HG02973 (cell line): Measurements from ENCODE around the gene YWHAG.
"Not testable (repeated sequence)": the region's sequence is repeated elsewhere in the genome, so short reads cannot be mapped to it uniquely, and the experiment has no call there.

Experiments
- ATAC-seq: cut with Tn5 transposase; IDR thresholded peaks from one replicate; pipeline ENCODE4 v1.9.1; 2021; ENCODE audit warnings: moderate library complexity; ENCODE audit not compliant: unreplicated experiment

YWHAG gene

DNA sequence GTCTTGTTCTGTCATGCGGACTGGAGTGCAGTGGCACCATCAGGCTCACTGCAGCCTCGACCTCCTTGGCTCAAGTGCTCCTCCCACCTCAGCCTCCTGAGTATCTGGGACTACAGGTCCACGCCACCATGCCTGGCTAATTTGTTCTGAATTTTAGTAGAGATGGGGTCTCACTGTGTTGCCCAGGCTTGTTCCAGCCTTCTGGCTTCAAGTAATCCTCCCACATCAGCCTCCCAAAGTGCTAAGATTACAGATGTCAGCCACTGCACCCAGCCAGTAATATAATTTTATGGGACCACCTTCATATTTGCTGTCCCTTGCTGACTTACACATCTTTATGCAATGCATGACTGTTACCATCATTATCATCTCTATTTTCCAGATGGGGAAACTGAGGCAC lies 57.8 kb downstream of the YWHAG start:
- ATAC-seq: no peak

DNA sequence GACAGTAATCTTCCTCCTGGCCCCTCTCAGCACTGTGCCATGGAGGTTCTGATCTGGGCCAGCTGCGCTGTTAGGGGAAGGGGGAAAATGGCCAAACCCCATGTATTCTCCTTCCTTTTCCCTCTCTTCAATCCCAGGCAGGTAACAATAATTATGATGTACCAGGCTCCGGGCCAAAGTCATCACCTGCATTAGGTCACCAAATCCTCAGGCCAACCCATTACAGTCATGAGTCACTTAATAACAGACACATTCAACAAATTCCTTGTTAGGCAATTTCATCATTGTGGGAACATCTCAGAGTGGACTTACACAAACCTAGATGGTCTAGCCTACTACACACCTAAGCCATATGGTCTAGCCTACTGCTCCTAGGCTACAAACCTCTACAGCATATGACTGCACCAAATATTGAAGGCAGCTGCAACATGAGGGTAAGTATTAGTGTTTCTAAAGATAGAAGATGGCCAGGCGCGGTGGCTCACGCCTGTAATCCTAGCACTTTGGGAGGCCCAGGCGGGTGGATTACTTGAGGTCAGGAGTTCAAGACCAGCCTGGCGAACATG lies 58.5 kb downstream of the YWHAG start:
- ATAC-seq: no peak

DNA sequence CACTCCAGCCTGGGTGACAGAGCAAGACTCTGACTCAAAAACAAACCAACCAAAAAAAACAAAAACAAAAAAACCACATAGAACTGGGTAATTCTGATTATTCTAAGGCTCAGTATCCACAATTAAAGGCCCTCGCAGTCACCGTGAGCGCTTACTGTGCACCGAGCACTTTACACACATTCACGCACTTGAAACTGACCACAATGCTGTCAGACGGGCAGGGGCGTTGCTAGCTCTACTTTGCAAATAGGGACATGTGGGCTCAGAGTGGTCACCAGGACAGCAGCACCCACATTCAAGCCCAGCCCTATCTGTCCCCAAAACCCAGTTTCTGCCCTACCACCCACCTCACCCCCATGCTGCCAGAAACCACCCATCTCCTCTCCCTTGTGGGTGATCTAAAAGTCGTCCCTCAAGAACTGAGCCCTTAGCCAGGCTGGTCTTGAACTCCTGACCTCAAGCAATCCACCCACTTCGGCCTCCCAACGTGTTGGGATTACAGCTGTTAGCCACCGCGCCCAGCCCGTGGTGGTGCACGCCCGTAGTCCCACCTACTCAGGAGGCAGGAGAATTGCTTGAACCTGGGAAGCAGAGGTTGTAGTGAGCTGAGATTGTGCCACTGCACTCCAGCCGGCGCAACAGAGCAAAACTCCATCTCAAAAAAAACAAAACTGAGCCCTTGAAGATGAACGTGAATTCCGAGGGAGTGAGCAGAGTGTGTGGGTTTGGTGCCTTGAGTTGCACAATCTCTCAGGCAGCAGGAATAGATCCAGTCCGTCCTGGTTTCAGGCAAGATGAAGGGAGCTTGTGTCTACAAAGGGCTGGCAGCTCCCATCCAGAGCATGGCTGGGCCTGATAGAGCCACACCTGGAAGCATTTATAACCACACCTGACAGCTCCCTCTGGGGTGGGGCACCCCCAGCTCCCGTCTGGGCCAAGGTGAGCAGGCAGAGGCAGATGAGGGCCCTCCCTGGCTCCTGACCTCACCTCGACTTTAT lies 61.7 kb downstream of the YWHAG start:
- no peak for ATAC-seq

DNA sequence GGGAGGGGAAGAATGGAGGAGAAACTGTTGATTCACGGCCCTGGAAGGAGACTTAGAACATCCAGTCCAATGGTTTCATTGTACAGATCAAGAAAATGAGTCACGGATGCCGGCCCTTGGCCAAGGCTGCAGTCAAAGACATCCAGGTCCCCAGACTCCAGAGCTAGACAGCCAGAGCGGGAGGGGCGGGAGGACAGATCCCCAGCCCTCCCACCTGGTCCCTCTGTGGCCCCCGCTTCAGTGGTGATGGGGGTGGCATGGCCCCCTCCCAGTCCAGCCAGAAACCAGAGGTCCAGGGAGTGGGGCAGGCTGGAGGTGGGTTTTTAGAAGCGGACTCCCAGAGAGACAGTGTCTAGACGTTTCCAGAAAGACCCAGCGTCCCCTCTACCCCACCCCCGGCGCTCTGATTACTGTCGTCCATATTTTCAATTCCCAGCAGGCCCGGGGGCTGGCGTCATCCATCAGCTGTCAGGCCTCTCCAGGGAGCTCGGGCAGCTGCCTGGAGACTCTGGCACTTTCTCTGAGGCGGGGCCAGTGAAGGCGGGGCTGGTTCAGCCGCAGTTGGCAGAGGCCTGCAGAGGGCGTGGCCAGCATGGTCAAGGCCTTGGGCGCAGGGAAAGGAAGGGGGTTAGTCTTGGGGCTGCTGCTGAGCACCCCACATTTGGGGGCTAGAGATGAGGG lies 64.3 kb downstream of the YWHAG start:
- no peak for ATAC-seq

DNA sequence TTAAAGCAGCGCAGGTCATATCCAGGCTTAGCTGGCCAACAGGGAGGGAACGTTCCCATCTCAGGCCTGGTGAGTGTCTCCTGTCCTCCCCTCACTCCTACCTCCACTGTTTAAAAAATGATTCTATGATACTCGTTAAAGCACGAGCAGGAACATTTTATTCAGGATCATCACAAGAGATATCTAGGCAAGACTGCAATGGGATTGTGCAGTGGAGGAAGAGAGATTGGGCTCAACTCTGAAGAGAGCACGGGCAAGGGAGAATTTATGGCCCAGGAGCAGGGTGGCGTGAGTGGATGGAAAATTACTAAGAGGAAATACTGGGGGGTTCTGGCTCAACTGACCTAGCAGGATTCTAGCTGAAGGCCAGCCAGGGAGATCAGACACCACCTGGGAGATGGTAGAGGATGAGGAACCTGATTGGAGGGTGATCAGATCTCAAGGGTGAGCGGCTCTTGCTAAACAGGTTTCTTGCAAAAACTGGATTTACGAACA lies 65.3 kb downstream of the YWHAG start:
- ATAC-seq: no peak

DNA sequence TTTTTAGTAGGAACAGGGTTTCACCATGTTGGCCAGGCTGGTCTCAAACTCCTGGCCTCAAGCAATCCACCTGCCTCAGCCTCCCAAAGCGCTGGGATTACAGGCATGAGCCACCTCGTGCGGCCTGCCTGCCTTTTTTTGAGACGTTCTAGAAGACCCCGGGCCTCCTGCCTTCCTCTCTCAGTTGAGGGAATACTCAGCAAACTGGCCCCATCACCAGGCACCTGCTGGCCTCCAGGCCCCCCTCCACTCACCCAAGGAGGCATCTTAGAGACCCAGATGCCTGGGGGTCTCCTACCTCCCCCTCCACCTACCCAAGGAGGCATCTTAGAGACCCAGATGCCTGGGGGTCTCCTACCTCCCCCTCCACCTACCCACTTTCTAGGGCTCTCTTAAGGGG lies 65.9 kb downstream of the YWHAG start:
- ATAC-seq: not testable (repeated sequence)

DNA sequence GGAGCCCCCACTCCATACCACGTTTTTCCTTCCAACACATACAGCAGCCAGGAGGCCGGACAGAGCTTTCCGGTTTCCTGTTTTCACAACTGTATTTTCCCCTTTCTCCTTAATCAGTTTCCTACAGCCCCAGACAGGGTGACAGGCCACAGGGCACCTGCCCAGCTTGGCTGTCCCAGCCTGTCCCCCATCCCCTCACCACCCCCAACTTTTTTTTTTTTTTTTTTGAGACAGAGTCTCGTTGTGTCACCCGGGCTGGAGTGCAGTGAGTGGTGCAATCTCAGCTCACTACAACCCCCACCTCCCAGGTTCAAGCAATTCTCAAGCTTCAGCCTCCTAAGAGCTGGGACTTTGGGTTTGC lies 66.6 kb downstream of the YWHAG start:
- ATAC-seq: no peak

DNA sequence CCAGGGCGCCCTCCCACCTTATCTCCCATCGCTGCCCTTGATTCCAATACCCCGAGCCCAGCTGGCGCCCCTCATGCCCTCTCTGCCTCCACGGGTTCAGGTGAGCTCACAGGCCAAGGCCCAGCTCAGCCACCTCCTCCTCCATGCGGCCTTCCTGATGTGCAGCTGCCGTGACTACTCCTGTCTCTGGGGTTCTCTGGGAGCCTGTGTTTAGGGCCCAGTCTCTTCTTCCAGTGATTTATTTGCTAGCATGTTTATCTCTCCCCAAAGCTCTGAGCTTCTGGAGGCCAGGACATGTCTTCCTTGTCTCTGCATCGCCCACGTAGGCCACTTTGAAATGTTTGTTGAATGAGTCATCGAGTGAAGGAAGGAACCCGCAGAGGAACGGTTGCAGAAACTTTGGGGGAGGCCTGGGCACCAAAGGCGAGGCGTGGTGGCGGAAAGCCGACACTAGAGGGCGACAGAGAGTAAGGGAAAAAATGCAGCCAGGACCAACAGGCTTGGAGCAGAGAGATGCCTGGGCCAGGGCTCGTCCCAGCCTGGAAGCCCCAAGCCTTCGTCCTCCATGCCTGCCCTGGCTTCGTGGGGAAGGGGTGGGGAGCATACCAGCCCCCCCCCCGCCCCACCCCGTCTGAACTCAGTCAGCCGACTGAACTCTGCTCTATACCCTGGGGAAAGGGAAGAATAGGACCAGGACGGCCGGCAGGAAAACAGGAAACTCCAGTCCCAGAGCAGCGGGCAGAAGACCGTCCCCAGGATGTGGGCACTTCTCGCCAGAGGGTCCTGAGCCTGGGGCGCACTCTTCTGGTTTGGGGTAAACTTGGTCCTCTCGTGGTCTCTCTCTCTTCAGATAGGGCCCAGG lies 67.2 kb downstream of the YWHAG start:
- peak; percentile 84 for ATAC-seq

DNA sequence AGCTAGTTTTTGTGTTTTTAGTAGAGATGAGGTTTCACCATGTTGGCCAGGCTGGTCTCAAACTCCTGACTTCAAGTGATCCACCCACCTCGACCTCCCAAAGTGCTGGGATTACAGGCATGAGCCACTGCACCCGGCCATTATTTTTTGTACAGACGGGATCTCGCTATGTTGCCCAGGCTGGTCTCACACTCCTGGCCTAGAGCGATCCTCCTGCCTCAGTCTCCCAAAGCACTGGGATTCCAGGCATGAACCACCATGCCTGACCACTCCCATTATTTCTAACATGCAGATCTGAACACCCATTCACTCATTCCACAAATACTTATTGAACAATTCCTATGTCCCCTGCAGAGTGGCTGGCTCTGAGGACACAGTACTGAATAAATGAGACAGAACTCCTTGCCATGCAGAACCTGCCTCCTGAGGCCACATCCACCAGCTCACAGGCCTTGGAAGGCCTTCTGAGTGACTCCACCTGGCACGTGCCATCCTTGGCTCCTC lies 67.9 kb downstream of the YWHAG start:
- not testable (repeated sequence) for ATAC-seq

DNA sequence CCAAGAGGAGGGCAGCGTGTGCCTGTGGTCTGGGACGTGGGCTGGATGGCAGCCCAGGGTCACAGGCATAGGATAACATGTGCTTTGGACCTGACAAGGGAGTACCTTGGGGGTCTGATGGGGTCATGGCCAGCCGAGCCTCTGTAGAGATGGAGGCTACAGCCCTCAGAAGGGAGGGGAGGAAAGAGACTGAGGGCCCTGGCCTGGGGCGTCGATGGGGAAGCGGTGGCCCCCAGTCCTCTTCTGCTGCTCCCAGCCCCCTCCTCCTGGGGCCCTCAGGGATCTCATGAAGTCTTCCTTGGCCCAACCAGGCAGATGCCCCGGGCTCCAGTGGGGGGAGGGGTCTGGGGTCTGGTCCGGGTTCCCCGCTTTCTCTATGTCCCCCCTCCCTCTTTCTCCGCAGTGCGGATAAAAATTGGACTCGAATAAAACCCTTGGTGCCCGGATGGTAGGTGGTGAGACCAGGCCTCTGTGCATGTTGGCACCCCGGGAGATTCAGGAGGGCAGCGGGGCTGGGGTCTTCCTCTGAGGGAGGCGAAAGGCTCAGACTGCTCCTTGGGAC lies 71.9 kb downstream of the YWHAG start:
- ATAC-seq: no peak

DNA sequence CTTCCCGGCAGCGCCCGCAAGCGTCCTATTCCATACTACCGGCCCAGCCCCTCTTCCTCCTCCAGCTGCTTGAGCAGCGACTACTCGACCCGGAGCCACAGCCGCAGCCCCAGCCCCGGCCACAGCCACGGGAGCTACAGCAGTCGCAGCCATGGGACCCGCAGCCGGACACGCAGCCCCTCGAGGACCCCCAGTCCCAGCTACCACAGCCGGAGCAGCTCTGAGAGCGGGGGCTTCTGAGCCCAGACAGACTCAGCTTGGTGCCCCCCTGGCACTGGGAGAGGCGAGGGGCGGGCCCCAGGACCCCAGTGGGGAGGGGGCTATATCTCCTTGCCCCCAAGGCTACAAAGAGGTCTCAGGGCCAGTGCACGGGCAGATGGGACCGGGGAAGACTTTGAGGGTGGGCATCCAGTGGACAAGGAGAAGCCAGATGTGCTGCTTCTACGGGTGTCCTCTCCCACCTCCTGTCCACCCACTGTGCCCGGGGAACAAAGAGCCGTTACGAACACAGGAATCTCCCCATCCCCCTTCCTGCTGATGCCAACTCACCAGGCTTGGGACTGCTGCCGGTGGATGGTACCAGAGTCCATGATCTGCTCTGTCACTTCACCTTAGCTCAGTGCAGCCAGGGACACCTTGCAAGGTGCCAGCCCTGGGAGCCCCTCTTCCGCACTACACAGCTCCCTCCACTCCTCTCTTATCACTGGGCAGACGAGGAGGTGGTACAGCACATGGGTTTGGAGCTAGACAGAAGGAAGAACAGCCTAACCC lies 73.0 kb downstream of the YWHAG start:
- no peak for ATAC-seq

DNA sequence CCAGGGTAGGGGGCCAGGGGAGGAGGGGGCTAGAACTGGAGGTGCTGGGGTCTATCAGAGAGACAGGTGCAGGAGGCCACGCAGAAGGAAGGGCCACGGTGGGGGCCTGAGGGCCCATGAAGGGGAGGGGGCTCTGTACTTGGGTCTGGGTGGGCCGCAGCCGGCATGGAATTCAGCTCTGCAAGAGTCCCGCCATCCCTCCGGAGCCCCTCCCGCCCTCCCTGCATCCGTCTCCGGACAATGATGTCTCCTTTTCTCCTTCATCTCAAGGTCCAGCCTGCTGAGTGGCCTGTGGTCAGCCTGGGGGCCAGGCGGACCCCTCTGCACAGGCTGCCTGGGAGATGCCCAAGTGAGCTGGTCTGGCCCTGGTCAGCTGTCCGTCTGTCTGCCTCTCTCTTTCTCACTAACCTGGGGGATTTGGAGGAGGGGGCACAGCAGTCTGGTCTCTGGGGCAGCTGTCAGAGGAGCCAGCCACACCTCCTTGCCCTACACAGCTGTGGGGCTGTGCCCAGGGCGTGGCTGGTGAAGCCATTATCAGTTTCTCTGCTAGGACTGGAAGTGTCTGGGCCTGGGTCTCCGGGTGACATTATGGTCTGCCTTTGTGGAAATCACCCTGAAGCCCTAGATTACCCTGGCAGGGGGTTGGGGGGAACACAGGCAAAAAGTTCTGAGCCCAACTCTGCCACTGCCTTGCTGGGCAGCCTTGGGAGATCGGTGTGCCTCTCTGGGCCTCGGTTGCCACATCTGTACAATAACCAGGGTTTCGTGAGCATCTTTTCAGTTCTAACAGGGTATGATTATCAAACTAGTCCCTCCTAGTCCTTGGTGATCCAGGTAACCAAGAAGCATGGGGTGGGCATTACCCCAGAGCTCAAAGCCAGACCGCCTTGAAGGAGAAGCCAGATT lies 75.3 kb downstream of the YWHAG start:
- ATAC-seq: no peak

DNA sequence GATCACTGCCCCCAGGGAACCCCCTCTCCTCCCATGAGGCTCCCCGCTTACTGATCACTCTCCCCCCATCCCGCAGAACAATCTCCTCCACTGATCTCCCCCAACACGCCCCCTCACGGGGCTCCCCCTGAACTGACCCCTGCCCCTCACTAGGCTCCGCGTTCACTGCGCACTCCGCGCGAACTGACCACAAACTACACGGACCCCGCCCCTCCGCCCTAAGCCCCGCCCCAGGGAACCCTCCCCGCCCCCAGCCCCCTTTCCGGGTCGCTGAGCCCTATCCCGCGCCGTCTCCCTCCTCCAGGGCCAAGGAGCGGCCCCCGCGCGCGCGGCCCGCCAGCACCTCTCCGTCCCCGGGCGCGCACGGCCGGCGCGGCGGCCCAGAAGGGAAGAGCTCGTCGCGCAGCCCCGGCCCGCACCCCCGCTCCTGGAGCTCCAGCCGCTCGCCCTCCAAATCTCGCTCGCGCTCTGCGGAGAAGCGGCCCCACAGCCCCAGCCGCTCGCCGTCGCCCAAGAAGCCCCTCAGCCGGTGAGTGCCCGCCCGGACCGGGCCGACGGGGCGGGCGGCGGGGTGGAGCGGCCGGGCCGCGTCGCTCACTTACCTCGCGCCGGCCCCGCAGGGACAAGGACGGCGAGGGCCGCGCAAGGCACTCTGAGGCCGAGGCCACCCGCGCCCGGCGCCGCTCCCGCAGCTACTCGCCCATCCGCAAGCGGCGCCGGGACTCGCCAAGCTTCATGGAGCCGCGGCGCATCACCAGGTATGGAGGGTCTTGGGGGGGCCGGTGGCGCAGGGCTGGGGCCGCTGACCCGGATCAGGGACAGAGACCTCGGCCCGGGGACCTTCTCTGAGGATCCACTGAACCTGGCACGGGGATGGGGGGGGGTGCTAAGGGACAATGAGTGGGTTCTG lies 76.2 kb downstream of the YWHAG start:
- ATAC-seq: no peak

DNA sequence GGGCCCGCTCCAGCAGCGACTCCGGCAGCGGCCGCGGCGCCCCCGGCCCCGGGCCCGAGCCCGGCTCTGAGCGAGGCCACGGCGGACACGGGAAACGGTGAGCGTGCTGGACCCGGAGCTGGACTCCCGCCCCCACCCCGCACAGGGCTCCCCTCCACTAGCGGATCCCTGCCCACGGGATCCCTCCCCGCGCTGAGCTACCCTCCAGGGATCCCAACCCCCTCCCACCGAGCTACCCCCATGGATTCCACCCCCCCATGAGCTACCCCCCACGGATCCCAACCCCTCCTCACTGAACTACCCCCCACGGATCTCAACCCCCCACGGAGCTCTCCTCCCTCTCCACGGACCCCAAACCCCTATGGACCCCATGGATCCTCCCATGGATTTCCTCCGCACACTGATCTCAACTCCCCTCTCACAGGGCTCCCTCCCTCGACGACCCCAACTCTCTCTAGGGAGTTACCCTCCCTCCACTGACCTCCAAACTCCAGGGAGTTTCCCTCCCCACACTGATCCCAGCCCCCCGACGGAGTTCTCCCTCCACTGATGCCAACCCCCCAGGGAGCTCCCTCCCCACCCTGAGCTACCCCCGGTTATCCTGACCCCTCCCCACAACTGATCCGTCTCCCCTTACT lies 77.0 kb downstream of the YWHAG start:
- ATAC-seq: no peak

DNA sequence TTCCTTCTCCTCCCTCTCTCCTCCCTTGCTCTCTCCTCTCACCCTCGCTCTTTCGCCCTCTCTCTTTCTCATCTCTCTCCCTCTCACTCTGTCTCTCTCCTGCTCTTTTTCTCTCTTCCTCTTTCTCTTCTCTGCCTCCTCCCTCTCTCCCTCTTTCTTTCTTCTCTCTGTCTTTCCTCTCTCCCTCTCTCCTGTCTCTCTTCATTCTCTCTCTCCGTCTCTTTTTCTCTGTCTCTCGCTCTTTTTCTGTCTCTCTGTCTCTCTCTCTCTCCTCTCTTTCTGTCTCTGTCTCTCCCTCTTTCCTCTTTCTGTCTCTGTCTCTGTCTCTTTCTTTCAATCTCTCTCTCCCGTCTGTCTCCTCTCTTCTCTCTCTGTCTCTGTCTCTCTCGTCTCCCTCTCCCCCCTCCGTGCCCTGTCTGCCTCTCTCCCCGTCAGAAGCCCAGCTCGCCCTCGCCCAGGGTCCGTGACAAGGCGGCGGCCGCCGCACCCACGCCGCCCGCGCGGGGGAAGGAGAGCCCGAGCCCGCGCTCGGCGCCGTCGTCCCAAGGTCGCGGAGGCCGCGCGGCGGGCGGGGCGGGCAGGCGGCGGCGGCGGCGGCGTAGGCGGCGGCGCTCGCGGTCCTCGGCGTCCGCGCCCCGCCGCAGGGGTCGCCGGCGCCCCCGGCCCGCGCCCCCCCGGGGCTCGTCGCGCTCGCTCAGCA lies 77.6 kb downstream of the YWHAG start:
- ATAC-seq: no peak

DNA sequence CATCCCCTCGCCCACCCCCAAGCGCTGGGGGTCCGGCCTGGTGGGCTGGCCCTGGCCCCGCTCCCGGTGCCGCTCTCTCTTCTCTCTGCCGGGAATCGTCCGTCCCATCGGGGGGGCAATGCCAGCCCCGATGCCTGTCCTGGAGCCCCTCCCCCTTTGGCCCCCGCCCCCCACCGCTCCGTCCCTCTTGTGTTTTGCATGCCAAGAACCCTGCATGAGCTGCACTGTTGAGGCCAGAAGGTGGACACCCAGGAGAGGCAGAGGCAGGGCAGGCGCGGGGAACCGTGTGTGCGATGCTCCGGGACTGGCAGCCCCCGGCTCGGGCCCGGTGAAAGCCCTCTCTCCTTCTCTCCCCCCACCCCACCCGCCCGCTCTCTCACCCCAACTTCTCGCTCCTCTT lies 78.4 kb downstream of the YWHAG start:
- no peak for ATAC-seq
